Activated naive CD8-positive, alpha-beta T cell treated with anti-CD3 and anti-CD28 coated beads, Interleukin-2, amount 50 U/mL, for 24 hours (primary cell): ENCODE results near the gene HS3ST2.

ENCODE experiments used
- ATAC-seq: fragments of 150-1000 bp; cut with Tn5 transposase; one replicate; pipeline ENCODE4 v1.10.0; 2021
- DNase-seq: peaks from one replicate; pipeline ENCODE4 v3.0.0; 2021
- H3K27ac Mint-ChIP-seq: one replicate; pipeline ENCODE4 v1.8.0; 2021; ENCODE audit warnings: mild to moderate bottlenecking, mixed read lengths
- H3K27me3 Mint-ChIP-seq: one replicate; pipeline ENCODE4 v1.8.0; 2021; ENCODE audit warnings: mixed read lengths
- H3K36me3 Mint-ChIP-seq: one replicate; pipeline ENCODE4 v1.8.0; 2021; ENCODE audit warnings: low read depth, mixed read lengths
- H3K4me1 Mint-ChIP-seq: one replicate; pipeline ENCODE4 v1.8.0; 2021; ENCODE audit warnings: mixed read lengths
- H3K4me3 Mint-ChIP-seq: one replicate; pipeline ENCODE4 v1.8.0; 2021; ENCODE audit warnings: mild to moderate bottlenecking, moderate library complexity, mixed read lengths
- H3K9me3 Mint-ChIP-seq: one replicate; pipeline ENCODE4 v1.8.0; 2021; ENCODE audit warnings: mixed read lengths

Gene HS3ST2

GRCh38 chr16:22843856-22844255, 29.9 kb downstream of the HS3ST2 start:
- no peak overlapping the region for H3K27ac Mint-ChIP-seq
- DNase-seq (no peak), ATAC-seq (no peak)
- no peaks in the 10 kb centered on the region for H3K9me3 Mint-ChIP-seq
- H3K27me3 Mint-ChIP-seq, result peaks cover 22% of the 10 kb centered on the region
- H3K36me3 Mint-ChIP-seq, result no peaks in the 10 kb centered on the region
- no peaks in the 10 kb centered on the region for H3K4me1 Mint-ChIP-seq
- H3K4me3 Mint-ChIP-seq, result no peak overlapping the region

GRCh38 chr16:22844416-22844815, 30.5 kb downstream of the HS3ST2 start:
- Mint-ChIP-seq H3K27ac (no peak overlapping the region), H3K36me3 (no peaks in the 10 kb centered on the region), H3K27me3 (peaks cover 22% of the 10 kb centered on the region), H3K9me3 (no peaks in the 10 kb centered on the region), H3K4me1 (no peaks in the 10 kb centered on the region), H3K4me3 (no peak overlapping the region)
- no peak for ATAC-seq
- DNase-seq, result no peak

GRCh38 chr16:22847100-22847499, 33.1 kb downstream of the HS3ST2 start:
- ATAC-seq, result no peak
- Mint-ChIP-seq H3K4me3 (no peak overlapping the region), H3K36me3 (no peaks in the 10 kb centered on the region), H3K27me3 (peaks cover 22% of the 10 kb centered on the region), H3K27ac (no peak overlapping the region), H3K9me3 (no peaks in the 10 kb centered on the region), H3K4me1 (no peaks in the 10 kb centered on the region)
- no peak for DNase-seq

- Mint-ChIP-seq H3K9me3 (no peaks in the 10 kb centered on the region), H3K36me3 (no peaks in the 10 kb centered on the region), H3K27ac (no peak overlapping the region), H3K27me3 (peaks cover 19% of the 10 kb centered on the region), H3K4me1 (no peaks in the 10 kb centered on the region), H3K4me3 (no peak overlapping the region)
- no peak for ATAC-seq
- DNase-seq, result no peak
Measured at GRCh38 chr16:22847690-22848089, 33.7 kb downstream of the HS3ST2 start.

- Mint-ChIP-seq H3K27me3 (peaks cover 19% of the 10 kb centered on the region), H3K27ac (no peak overlapping the region), H3K9me3 (no peaks in the 10 kb centered on the region), H3K4me1 (no peaks in the 10 kb centered on the region), H3K4me3 (no peak overlapping the region), H3K36me3 (no peaks in the 10 kb centered on the region)
- DNase-seq, result no peak
- no peak for ATAC-seq
Measured at GRCh38 chr16:22848451-22848850, 34.5 kb downstream of the HS3ST2 start.

- no peak for ATAC-seq
- H3K36me3 Mint-ChIP-seq, result no peaks in the 10 kb centered on the region
- no peak overlapping the region for H3K27ac Mint-ChIP-seq
- no peaks in the 10 kb centered on the region for H3K4me1 Mint-ChIP-seq
- H3K27me3 Mint-ChIP-seq, result peaks cover 12% of the 10 kb centered on the region
- H3K9me3 Mint-ChIP-seq, result no peaks in the 10 kb centered on the region
- no peak overlapping the region for H3K4me3 Mint-ChIP-seq
- DNase-seq, result no peak
Measured at GRCh38 chr16:22849517-22849916, 35.6 kb downstream of the HS3ST2 start.

- ATAC-seq, result no peak
- no peak for DNase-seq
- H3K9me3 Mint-ChIP-seq, result no peaks in the 10 kb centered on the region
- peaks cover 5% of the 10 kb centered on the region for H3K27me3 Mint-ChIP-seq
- H3K4me3 Mint-ChIP-seq, result no peak overlapping the region
- H3K27ac Mint-ChIP-seq, result no peak overlapping the region
- no peaks in the 10 kb centered on the region for H3K36me3 Mint-ChIP-seq
- H3K4me1 Mint-ChIP-seq, result no peaks in the 10 kb centered on the region
Measured at GRCh38 chr16:22855231-22855630, 41.3 kb downstream of the HS3ST2 start.

- no peak for DNase-seq
- Mint-ChIP-seq H3K27ac (no peak overlapping the region), H3K9me3 (no peaks in the 10 kb centered on the region), H3K27me3 (peaks cover 11% of the 10 kb centered on the region), H3K36me3 (no peaks in the 10 kb centered on the region), H3K4me3 (no peak overlapping the region), H3K4me1 (no peaks in the 10 kb centered on the region)
- no peak for ATAC-seq
Measured at GRCh38 chr16:22857296-22858025, 43.5 kb downstream of the HS3ST2 start.

- no peak overlapping the region for H3K27ac Mint-ChIP-seq
- ATAC-seq, result no peak
- no peaks in the 10 kb centered on the region for H3K4me1 Mint-ChIP-seq
- H3K4me3 Mint-ChIP-seq, result no peak overlapping the region
- peaks cover 19% of the 10 kb centered on the region for H3K27me3 Mint-ChIP-seq
- no peaks in the 10 kb centered on the region for H3K36me3 Mint-ChIP-seq
- no peaks in the 10 kb centered on the region for H3K9me3 Mint-ChIP-seq
- no peak for DNase-seq
Measured at GRCh38 chr16:22859925-22860324, 46.0 kb downstream of the HS3ST2 start.

- no peaks in the 10 kb centered on the region for H3K9me3 Mint-ChIP-seq
- no peak overlapping the region for H3K27ac Mint-ChIP-seq
- peaks cover 15% of the 10 kb centered on the region for H3K27me3 Mint-ChIP-seq
- H3K4me3 Mint-ChIP-seq, result no peak overlapping the region
- DNase-seq (no peak), ATAC-seq (no peak)
- no peaks in the 10 kb centered on the region for H3K4me1 Mint-ChIP-seq
- H3K36me3 Mint-ChIP-seq, result no peaks in the 10 kb centered on the region
Measured at GRCh38 chr16:22861580-22861979, 47.6 kb downstream of the HS3ST2 start.

GRCh38 chr16:22862046-22862445, 48.1 kb downstream of the HS3ST2 start:
- no peaks in the 10 kb centered on the region for H3K36me3 Mint-ChIP-seq
- H3K4me3 Mint-ChIP-seq, result no peak overlapping the region
- DNase-seq (no peak), ATAC-seq (no peak)
- H3K9me3 Mint-ChIP-seq, result no peaks in the 10 kb centered on the region
- peaks cover 15% of the 10 kb centered on the region for H3K27me3 Mint-ChIP-seq
- no peak overlapping the region for H3K27ac Mint-ChIP-seq
- H3K4me1 Mint-ChIP-seq, result no peaks in the 10 kb centered on the region

GRCh38 chr16:22864375-22864774, 50.4 kb downstream of the HS3ST2 start:
- DNase-seq (no peak), ATAC-seq (no peak)
- Mint-ChIP-seq H3K36me3 (no peaks in the 10 kb centered on the region), H3K4me1 (no peaks in the 10 kb centered on the region), H3K9me3 (no peaks in the 10 kb centered on the region), H3K4me3 (no peak overlapping the region), H3K27ac (no peak overlapping the region), H3K27me3 (peaks cover 15% of the 10 kb centered on the region)

GRCh38 chr16:22868593-22869224, 54.7 kb downstream of the HS3ST2 start:
- H3K4me1 Mint-ChIP-seq, result no peaks in the 10 kb centered on the region
- DNase-seq, result no peak
- H3K9me3 Mint-ChIP-seq, result no peaks in the 10 kb centered on the region
- H3K27me3 Mint-ChIP-seq, result peaks cover 3% of the 10 kb centered on the region
- ATAC-seq, result no peak
- H3K4me3 Mint-ChIP-seq, result no peak overlapping the region
- H3K27ac Mint-ChIP-seq, result no peak overlapping the region
- no peaks in the 10 kb centered on the region for H3K36me3 Mint-ChIP-seq

- no peaks in the 10 kb centered on the region for H3K4me1 Mint-ChIP-seq
- ATAC-seq, result no peak
- H3K27ac Mint-ChIP-seq, result no peak overlapping the region
- H3K4me3 Mint-ChIP-seq, result no peak overlapping the region
- no peak for DNase-seq
- H3K27me3 Mint-ChIP-seq, result no peaks in the 10 kb centered on the region
- H3K36me3 Mint-ChIP-seq, result no peaks in the 10 kb centered on the region
- H3K9me3 Mint-ChIP-seq, result no peaks in the 10 kb centered on the region
Measured at GRCh38 chr16:22871861-22872260, 57.9 kb downstream of the HS3ST2 start.

- ATAC-seq (no peak), DNase-seq (no peak)
- Mint-ChIP-seq H3K4me1 (no peaks in the 10 kb centered on the region), H3K9me3 (no peaks in the 10 kb centered on the region), H3K4me3 (no peak overlapping the region), H3K27me3 (peaks cover 10% of the 10 kb centered on the region), H3K27ac (no peak overlapping the region), H3K36me3 (no peaks in the 10 kb centered on the region)
Measured at GRCh38 chr16:22874394-22874793, 60.4 kb downstream of the HS3ST2 start.
